ENCODE measurements around the gene ARMH3.

ARMH3 gene

GRCh38 chr10:101974091-101974971 is 81.6 kb downstream of the ARMH3 start:
- peak; percentile 37 for DNase-seq

- DNase-seq: no peak
These were observed 83.2 kb downstream of the ARMH3 start for GRCh38 chr10:101972761-101973160.

DNA sequence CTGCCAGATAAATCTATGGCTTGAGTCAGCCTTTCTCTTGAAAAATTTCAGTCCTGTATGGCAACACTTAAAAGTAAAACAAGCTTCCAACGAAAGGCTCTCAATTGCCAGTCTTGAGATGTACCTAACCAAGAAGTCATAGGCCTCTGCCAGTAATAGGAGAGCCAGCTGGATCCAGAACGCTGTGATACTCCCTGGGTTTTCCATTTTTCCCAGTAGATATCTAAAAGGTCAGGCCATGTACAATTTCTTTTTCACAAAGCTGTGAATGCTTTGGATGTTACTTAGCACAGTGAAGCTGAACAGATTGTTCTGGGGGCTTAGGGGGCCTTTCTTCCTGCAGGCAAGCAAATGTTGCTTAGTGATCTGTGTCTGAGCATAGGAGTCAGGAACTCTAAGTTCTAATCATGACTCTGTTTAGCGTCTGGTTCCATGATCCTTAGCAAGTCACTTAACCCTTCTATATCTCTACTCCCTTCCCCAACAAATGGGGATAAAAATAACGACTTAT is 86.5 kb downstream of the ARMH3 start:
- no peak for DNase-seq

DNA sequence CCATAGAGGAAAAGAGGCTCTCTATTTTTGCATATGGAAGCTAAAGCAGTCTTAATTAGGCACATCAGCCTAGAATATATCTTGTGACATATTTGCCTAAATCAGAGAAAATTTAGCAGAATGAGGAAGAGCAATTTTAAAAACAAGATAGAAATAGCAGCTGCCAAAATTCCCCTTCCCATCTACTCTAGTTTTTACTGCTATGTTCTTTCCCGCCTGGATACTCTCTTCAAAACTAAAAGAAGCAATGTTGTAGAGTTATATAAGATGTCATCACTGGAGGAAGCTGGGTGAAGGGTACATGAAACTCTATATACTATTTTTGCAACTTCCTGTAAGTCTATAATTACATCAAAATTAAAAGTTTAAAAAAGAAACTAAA is 87.0 kb downstream of the ARMH3 start:
- DNase-seq: peak; percentile 24

GRCh38 chr10:101968286-101968939 is 87.6 kb downstream of the ARMH3 start:
- DNase-seq: no peak

GRCh38 chr10:101967713-101968112 is 88.3 kb downstream of the ARMH3 start:
- DNase-seq: no peak

DNA sequence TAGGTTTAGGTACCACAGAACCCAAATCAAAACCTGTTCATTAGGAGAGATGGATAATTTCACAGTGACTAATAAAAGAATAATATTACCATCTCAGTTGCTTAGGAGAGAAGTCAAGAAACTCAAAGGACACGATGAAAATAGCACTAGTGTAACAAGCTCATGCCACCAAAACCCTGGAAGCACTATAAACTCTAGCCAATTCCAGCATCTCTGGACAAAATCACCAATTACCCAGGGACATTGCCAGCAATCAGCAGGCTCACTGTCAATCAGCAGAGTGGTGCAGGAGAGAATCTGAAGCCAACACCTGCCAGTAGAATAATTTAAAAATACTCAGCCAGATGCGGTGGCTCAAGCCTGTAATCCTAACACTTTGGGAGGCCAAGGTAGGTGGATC is 88.9 kb downstream of the ARMH3 start:
- DNase-seq: no peak

DNA sequence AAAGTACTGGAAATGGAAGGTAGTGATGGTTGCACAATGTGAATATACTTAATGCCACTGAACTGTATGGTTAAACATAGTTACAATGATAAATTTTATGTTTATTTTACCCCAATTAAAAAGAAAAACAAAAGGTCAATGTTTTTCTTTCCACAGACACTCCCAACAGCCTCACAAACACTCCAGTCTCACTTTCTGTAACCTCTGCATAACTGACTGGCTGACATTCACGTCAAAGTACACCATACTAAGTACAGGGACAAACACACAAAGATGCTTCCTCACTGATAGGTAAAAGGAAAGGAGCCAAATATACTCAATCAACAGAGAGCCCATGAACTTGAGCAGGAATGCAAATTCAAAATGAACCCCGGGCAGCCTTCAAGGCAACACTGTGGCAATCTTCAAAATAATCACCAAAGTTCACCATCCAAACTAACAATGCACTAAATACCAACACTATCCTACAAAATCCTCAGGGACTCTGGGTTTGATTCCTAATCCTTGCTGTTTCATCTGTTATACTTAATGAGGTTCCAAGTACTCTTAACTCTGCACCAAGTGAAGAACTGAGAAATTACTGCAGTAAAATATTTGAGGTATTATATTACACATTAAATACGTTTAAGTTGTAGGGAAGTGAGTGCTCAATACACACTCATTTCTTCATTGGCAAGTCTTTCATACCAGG is 90.8 kb downstream of the ARMH3 start:
- no peak for DNase-seq

DNA sequence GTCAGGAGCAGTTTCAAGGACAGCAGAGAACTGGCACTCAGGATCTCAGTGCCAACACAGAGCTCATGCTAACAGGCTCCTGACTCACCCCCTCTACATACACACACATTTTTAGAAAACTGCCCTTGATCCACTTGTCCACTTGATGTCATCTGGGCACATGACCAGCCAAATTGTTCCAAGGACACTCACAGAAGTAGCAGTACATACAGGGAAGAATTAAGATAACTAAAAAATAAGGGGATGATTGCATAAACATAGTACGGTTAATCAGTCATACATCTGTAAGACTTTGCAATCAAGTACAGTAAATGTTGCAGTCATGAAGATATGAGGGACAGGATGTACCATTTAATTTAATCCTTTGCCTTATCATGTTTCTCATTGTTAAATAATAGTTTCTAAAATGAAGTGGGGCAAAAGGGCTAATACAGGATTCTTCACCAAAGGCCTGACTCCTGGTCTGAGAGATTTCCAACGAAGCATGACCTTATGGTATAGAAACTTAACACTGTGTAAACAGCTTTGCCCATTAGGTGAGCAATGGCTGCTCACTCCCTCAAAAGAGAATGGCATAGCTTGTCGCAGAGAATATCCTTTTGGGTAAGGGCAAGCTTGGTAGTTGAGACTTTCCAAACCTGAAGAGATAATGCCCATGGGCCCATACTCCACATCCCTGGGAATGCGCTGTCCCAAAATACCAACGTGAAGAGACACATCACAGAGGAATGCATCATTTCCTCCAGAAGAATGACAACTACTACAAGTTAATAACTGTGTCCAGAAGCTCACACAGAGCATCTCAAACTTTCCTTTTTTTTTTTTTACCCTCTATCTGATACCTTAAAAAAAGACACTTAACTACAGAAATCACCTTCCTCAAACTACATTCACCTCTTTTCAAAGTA is 94.1 kb downstream of the ARMH3 start:
- no peak for DNase-seq

- no peak for DNase-seq
These were observed 95.0 kb downstream of the ARMH3 start for GRCh38 chr10:101960879-101961395.

- no peak for DNase-seq
These were observed 96.5 kb downstream of the ARMH3 start for GRCh38 chr10:101959346-101959916.

DNA sequence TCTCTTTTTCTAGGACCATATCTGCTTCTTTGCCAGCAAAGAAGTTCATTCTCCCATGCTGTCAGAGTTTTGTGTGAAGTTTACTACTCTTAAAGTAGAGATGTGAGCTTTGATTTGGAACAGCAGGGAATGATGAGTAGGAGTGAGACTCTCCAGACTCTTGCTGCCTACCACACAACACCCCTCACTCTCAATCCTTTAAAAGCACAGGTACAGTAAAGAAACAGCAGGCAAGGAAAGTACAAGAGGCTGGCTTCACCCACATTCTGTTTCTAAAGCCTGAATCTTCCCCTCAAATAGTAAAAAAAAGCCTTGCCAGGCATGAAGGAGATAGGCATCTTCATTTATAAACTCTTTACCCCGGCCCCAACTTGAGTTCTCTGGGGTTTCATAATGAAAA is 97.3 kb downstream of the ARMH3 start:
- DNase-seq: no peak

DNA sequence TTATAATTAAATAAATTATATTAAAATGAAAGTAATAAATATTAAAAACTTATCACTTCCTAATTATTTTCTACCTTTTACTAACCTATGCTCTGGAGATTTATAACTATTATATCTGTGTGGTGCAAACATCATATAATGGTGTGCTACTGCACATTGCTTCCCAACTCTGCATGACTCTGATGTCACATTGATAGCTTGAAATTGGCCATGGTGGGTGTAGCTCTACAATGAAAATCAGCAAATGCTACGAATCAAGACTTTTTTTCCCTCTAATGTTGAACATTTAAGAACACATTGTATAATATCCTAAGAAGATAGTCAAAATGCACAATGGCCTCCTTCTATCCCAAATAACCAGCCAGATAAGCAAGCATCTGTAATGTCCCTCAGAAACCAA is 99.1 kb downstream of the ARMH3 start:
- no peak for DNase-seq

GRCh38 chr10:101956117-101956516 is 99.9 kb downstream of the ARMH3 start:
- DNase-seq: no peak

GRCh38 chr10:101952191-101952590 is 103.8 kb downstream of the ARMH3 start:
- no peak for DNase-seq

DNA sequence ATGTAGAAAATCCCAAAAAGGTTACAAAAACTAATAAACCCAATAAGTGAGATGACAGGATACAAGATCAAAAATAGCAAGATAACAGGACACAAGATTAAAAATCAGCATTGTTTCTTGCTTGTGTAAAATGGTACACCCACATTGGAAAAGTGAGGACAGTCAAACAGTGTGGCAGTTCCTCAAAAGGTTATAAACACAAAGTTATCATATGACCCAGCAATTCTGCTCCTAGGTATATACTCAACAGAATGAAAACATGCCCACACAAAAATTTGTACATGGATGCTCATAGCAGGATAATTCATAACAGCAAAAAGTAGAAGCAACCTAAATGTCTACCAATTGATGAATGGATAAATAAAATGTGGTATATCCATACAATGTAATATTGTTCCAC is 105.8 kb downstream of the ARMH3 start:
- no peak for DNase-seq

- no peak for DNase-seq
These were observed 114.1 kb downstream of the ARMH3 start for GRCh38 chr10:101941871-101942270.

GRCh38 chr10:101940916-101941315 is 115.1 kb downstream of the ARMH3 start:
- no peak for DNase-seq

DNA sequence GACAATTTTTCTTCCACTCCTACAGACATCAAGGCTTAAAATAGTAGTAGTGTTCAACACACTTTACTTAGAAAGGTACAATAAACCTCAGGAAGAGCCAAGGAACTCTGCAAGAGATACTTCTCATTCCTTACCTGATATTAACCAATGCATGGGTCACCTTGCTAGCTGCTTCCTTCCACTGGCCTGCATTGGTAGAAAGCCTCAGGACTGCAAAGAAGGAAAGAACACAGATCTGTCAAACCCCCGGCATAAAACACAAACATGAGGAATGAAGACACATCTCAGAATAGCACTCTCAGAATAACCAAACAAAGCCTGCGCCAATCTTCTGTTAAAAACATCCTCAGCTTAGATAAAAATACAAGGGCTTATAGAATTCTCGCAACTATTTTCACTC is 116.2 kb downstream of the ARMH3 start:
- DNase-seq: no peak

DNA sequence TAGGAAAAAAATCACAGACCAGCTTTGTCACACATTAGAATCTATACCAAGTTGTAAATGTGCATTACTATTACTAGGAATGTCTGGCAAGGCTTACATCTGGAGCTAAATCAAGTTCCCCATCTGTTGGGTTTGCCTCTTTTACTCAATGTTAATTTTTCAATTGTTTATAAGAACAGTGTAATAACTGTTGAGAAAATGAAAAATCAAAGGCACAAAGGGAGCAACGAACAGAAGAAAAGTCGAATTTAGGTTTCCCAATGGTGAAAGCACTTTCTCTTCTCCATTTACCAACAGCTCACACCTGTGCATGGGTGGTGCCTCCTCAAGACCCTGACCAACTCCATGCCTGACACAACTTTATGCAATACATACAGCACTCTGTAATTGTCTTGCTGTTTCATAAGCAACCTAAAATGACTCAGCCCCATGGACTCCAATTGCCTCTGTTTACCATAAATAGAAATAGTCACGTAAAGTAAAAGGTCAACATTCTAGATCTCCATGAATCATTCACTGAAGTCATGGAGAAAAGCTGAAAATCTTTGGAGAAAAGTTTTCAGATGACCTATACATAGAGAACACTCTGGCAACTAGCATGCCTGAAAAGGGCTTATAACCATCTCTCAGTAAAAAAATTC is 116.8 kb downstream of the ARMH3 start:
- no peak for DNase-seq

DNA sequence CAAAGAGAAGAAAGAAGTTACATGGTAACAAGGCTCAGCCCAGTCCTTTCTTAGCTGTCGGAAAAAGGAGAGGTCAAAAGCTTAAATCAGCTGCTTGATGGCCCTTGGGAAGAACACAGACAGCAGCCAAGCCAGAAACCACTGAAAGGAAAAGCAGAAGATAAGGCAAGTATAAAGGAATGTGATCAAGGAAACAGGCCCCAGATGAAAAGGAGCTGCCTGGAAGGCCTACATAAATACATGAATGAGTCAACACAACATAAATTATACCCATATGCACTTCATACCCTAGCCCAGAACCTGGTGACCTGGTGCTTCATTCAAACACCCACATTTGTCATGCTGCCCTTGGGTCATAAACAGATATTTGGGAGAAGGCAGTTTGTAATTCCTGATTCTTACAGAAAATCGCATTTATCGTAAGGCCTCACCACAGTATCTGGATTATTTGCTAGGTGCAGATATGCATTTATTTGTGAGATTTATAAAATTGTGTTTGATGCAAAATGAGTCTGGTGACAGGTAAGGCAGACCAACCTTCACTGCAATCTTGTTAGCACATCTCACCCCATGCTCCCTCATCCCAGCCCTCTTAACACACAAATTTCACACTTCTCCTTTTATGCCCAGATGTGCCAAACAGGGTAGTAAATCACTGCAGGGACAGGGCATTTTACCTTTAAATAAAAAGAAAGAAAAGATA is 117.5 kb downstream of the ARMH3 start:
- DNase-seq: no peak
